Thymus (tissue), 2 donors: Measurements from ENCODE around the gene PLGLB1. TPM values are rescaled to one million over a fixed set of nuclear protein-coding genes. Genes with fewer than 3 reads are reported as not detected.

Experiments used
- polyA plus RNA-seq: library from polyadenylated mRNA; stranded (reverse); fragments of 200-250 nt; gene quantifications from one replicate; pipeline ENCODE4 v1.2.3, GENCODE V29; 2013
- total RNA-seq: library from RNA; stranded (reverse); fragments of 120-200 nt; gene quantifications from one replicate; pipeline ENCODE4 v1.2.4, GENCODE V29; 2013
- donor health status: healthy.

PLGLB1 gene
- total and polyA plus RNA-seq, 2 donors = 3.0 to 25.4 TPM

Other genes starting within 250 kb of the PLGLB1 start
- gene CD8A, start 230.9 kb downstream of the PLGLB1 start, total RNA-seq = 181 TPM
- 242 TPM for gene CD8A, start 230.9 kb downstream of the PLGLB1 start, polyA plus RNA-seq
- gene CD8B, start 160.0 kb downstream of the PLGLB1 start, total RNA-seq = 666 TPM
- gene CD8B, start 160.0 kb downstream of the PLGLB1 start, polyA plus RNA-seq = 111 TPM
- 26.1 TPM for gene RGPD1, start 79.7 kb downstream of the PLGLB1 start, total RNA-seq
- 12.5 TPM for gene RGPD1, start 79.7 kb downstream of the PLGLB1 start, polyA plus RNA-seq